Spleen (tissue), 11 donors: ENCODE data around the gene MFSD12. TPM values are rescaled to one million over a fixed set of nuclear protein-coding genes. Genes with fewer than 3 reads are reported as not detected.

Experiments
- DNase-seq: peaks from one replicate; pipeline ENCODE4 v3.0.0-alpha.2; 2020
- H3K27ac ChIP-seq, 8 donors: fragments of 200-600 bp; sonication (generic) in 7 of 8; 1 replicate in 4 of 8; 2 replicates in 4 of 8; pipeline versions ENCODE4 v1.5.0 to v1.8.0; 2016 to 2021; ENCODE audit warnings: inconsistent platforms in 4 of 8, mild to moderate bottlenecking in 4 of 8, moderate library complexity in 1 of 8
- H3K27me3 ChIP-seq, 7 donors: fragments of 200-600 bp; sonication (generic) in 6 of 7; replicated peaks in 1 of 7; 1 replicate in 4 of 7; 2 replicates in 3 of 7; pipeline versions ENCODE4 v1.5.0 to v1.8.0; 2016 to 2021; ENCODE audit warnings: inconsistent platforms in 3 of 7, mild to moderate bottlenecking in 1 of 7
- H3K36me3 ChIP-seq, 6 donors: fragments of 200-600 bp; sonication (generic) in 5 of 6; 1 replicate in 4 of 6; 2 replicates in 2 of 6; pipeline versions ENCODE4 v1.5.0 to v1.8.0; 2016 to 2021; ENCODE audit warnings: inconsistent platforms in 2 of 6
- H3K4me1 ChIP-seq, 6 donors: fragments of 200-600 bp; sonication (generic) in 5 of 6; 1 replicate in 3 of 6; 2 replicates in 3 of 6; pipeline versions ENCODE4 v1.5.0 to v1.8.0; 2016 to 2021; ENCODE audit warnings: inconsistent platforms in 3 of 6
- H3K4me3 ChIP-seq, 8 donors: fragments of 200-600 bp; sonication (generic) in 7 of 8; 1 replicate in 4 of 8; 2 replicates in 4 of 8; pipeline versions ENCODE4 v1.5.0 to v1.8.0; 2016 to 2021; ENCODE audit warnings: inconsistent platforms in 4 of 8, mild to moderate bottlenecking in 4 of 8, moderate library complexity in 2 of 8
- H3K9me3 ChIP-seq, 8 donors: fragments of 200-600 bp; sonication (generic) in 7 of 8; 1 replicate in 4 of 8; 2 replicates in 4 of 8; pipeline versions ENCODE4 v1.5.0 to v1.8.0; 2016 to 2021; ENCODE audit warnings: inconsistent platforms in 4 of 8
- POLR2A ChIP-seq, 3 donors: fragments of 450-650 bp; IDR thresholded peaks; one replicate each; pipeline ENCODE4 v1.5.1; 2017; ENCODE audit warnings: antibody characterized with exemption in 3 of 3, mild to moderate bottlenecking in 1 of 3
- POLR2AphosphoS5 ChIP-seq, 3 donors: sonication (generic); formaldehyde crosslinking; IDR thresholded peaks; one replicate each; pipeline ENCODE4 v1.5.1; 2017; ENCODE audit warnings: antibody characterized with exemption in 3 of 3
- WGBS, 5 donors: extraction: QIAGEN DNeasy Blood & Tissue Kit in 3 of 5; methylation state at CpG; one replicate each; pipeline versions ENCODE4 v1.1.5 to v1.1.7; 2013 to 2018; 5-methylcytosine and 5-hydroxymethylcytosine counted together
- intact Hi-C: fragments of 100-400 bp; cut with DNase I; formaldehyde crosslinking; loops from one replicate; pipeline ENCODE4 v1.15.0; 2023; ENCODE audit warnings: low total_unique reads
- polyA plus RNA-seq, 3 donors: library from polyadenylated mRNA; stranded (reverse); fragments of 200-250 nt; gene quantifications; one replicate each; pipeline ENCODE4 v1.2.1, GENCODE V29; 2013
- total RNA-seq, 7 donors: library from RNA; depleted of rRNA in 3 of 7; stranded (reverse); fragments of >200 nt in 3 of 7; fragmentation: NEBNext Ultra II Directional in 4 of 7; extraction: Animal tissue kit (Norgen Biotek cat#: 25700) in 4 of 7; gene quantifications; one replicate each; pipeline versions ENCODE4 v1.1.0 to v1.2.1, GENCODE V29; 2016 to 2021
- TF ChIP-seq, protein P1 (sequence below), 11 experiments: fragments of 200-600 bp in 7 of 11; fragments of 450-650 bp in 4 of 11; sonication (generic) in 4 of 11; IDR thresholded peaks in 8 of 11; conservative IDR thresholded peaks in 3 of 11; 1 replicate in 7 of 11; 2 replicates in 4 of 11; pipeline versions ENCODE4 v1.4.0 to v1.8.0; 2016 to 2021; ENCODE audit warnings: antibody characterized with exemption in 11 of 11, inconsistent platforms in 4 of 11, mild to moderate bottlenecking in 1 of 11
- donor health status: healthy with polysubstance abuse.
- donor health status: DM: no; HTN: no; CAD: no; lungs with moderate emphysema.
- donor health status: DM: no; HTN: no; CAD: no.
- donor health status: Bipolar disorder and iron deficiency.
- donor health status: healthy.
- donor health status: DM: no; HTN: no; CAD: no.
- donor health status: DM: yes; HTN: yes; CAD: no.

The MFSD12 gene
- total and polyA plus RNA-seq, 10 donors, result 31.0 to 131 (median 85.1) TPM

DNA sequence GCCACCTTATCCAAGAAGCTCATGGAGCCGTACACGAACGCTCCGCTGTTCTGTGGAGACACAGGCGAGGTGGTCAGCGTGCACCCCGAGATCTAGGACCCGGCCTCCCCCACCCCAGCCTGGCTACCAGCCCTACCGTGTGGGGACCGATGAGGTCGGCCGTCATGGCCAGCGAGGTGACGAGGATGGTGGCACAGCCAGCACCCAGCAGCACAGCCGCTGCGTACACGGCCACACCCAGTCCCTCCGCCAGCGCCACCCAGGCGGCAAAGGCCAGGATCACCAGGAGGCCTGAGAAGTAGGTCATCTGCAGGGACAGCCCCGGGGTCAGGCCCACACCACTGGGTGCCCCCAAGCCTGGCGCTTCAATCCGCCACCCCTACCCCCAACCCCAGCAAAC is 11.3 kb downstream of the MFSD12 start:
- Histone ChIP-seq H3K27ac (peak overlapping the region in 1 of 8 donors; percentile 33), H3K4me1 (peaks cover 0 to 53% (median 17%) of the 10 kb centered on the region in 6 donors), H3K36me3 (peaks cover 0 to 95% (median 42%) of the 10 kb centered on the region in 6 donors), H3K9me3 (no peaks in the 10 kb centered on the region), H3K27me3 (no peaks in the 10 kb centered on the region), H3K4me3 (no peak overlapping the region)
- TF ChIP-seq, protein P1, sequence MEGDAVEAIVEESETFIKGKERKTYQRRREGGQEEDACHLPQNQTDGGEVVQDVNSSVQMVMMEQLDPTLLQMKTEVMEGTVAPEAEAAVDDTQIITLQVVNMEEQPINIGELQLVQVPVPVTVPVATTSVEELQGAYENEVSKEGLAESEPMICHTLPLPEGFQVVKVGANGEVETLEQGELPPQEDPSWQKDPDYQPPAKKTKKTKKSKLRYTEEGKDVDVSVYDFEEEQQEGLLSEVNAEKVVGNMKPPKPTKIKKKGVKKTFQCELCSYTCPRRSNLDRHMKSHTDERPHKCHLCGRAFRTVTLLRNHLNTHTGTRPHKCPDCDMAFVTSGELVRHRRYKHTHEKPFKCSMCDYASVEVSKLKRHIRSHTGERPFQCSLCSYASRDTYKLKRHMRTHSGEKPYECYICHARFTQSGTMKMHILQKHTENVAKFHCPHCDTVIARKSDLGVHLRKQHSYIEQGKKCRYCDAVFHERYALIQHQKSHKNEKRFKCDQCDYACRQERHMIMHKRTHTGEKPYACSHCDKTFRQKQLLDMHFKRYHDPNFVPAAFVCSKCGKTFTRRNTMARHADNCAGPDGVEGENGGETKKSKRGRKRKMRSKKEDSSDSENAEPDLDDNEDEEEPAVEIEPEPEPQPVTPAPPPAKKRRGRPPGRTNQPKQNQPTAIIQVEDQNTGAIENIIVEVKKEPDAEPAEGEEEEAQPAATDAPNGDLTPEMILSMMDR (IDR thresholded peaks at IDR 0.05 in 8 of 11, conservative IDR thresholded peaks at IDR 0.05 in 3 of 11), result no peak
- peak in 1 of 3 donors; percentile 62 for TF ChIP-seq POLR2AphosphoS5 (IDR thresholded peaks at IDR 0.05)
- intact Hi-C loops, result no loop called here
- DNase-seq, result no peak
- WGBS, 5 donors, result 89 to 93% (median 92%) methylated on average over 14 to 23 of the region's 23 CpGs

DNA sequence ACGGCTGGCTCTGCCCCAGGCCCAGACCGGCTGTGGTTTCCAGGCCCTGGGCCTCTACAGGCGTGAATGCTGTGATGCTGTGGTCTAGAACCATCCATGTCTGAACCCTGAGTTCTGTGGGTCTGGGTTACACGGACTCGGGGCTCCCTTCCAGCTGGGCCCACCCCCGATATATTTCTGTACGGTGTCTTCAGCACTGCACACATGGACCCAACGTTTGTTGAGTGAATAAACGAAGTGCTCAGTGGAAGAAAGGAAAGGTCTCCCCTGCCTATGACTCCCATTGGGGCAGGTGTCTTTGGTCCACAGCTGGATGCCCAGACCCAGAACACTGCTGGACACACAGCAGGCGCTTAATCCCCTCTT is 11.7 kb downstream of the MFSD12 start:
- no peak for DNase-seq
- H3K9me3 ChIP-seq, result no peaks in the 10 kb centered on the region
- H3K4me1 ChIP-seq, result peaks cover 0 to 48% (median 17%) of the 10 kb centered on the region in 6 donors
- 72 to 83% (median 74%) methylated on average over 10 of the region's 10 CpGs for WGBS, 5 donors
- H3K36me3 ChIP-seq, result peaks cover 0 to 90% (median 40%) of the 10 kb centered on the region in 6 donors
- H3K4me3 ChIP-seq, result no peak overlapping the region
- H3K27me3 ChIP-seq, result no peaks in the 10 kb centered on the region
- peak overlapping the region in 3 of 8 donors; percentile 1 to 50 (median 33) for H3K27ac ChIP-seq
- no peak for TF ChIP-seq POLR2A (IDR thresholded peaks at IDR 0.05)
- no peak for TF ChIP-seq POLR2AphosphoS5 (IDR thresholded peaks at IDR 0.05)
- TF ChIP-seq, protein P1 (IDR thresholded peaks at IDR 0.05 in 8 of 11, conservative IDR thresholded peaks at IDR 0.05 in 3 of 11), result no peak
- intact Hi-C loops, result no loop called here

DNA sequence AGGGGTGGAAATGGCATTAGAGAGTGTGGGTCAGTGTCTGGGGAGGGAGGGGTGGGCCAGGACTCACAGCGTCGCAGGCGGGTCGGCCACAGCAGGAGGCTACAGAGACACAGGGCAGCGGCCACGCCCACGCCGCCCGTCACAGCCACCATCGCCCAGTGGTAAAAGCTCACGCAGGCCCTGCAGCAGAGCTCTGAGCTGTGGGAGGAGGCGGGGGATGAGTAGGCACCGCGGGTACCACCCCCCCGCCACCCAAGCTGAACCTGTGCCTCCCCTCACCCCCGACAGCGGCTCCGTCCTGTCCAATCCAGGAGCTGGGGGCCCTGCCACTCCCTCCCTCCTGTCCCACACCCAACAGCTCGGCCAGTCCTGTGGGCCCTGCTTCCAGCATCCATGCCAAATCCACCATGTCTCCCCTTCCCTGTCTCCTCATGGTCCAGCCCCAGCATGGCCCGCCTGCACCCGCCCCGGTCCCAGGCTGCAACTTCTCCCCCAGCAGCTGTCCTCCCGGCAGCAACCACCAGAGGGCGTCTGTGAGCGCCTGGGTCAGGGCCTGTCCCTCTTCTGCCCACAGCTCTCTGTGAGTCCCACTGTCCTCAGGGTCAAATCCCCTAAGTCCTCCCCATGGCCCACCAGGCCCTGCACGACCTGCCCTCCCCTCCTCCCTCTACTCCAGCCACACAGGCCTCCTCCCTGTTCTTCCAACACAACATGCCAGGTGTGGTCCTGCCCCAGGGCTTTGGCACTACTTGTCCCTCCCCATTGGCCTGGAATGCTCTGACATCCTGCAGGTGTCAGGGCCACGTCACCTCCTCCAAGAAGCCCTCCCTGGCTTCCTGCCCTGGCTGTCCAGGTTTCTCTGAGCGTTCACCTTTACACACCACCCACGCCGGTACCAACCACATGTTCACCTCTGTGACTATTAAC is 12.4 kb downstream of the MFSD12 start:
- peak; percentile 63 to 77 (median 64) for TF ChIP-seq POLR2AphosphoS5 (IDR thresholded peaks at IDR 0.05)
- no peak for TF ChIP-seq POLR2A (IDR thresholded peaks at IDR 0.05)
- TF ChIP-seq, protein P1 (IDR thresholded peaks at IDR 0.05 in 8 of 11, conservative IDR thresholded peaks at IDR 0.05 in 3 of 11), result peak; percentile 89 to 98 (median 94)
- Histone ChIP-seq H3K36me3 (peaks cover 0 to 86% (median 39%) of the 10 kb centered on the region in 6 donors), H3K27ac (peak overlapping the region in 3 of 8 donors; percentile 1 to 50 (median 33)), H3K4me3 (no peak overlapping the region), H3K27me3 (no peaks in the 10 kb centered on the region), H3K9me3 (no peaks in the 10 kb centered on the region), H3K4me1 (peaks cover 0 to 44% (median 17%) of the 10 kb centered on the region in 6 donors)
- WGBS, 5 donors, result 54 to 73% (median 64%) methylated on average over 17 to 30 of the region's 30 CpGs
- intact Hi-C loops, result no loop called here
- peak; percentile 94 for DNase-seq

DNA sequence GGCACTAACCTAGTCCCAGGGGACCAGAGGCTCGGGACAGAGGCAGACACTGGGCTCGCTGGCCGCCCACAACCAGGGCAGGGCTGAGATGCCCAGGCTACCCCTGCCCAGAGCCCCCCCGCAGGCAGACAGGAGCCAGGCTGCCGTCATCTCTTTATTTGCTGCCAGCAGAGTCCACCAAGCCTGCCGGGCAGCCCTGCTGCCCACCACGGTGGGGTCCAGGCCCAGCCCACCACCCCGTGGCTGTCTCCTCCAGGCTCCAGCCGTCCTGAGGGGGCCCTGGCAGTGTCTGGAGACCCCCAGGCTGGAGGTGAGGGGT is 13.4 kb downstream of the MFSD12 start:
- Histone ChIP-seq H3K4me3 (no peak overlapping the region), H3K4me1 (peaks cover 0 to 36% (median 15%) of the 10 kb centered on the region in 6 donors), H3K27ac (no peak overlapping the region), H3K9me3 (peaks cover 0 to 5% (median 0%) of the 10 kb centered on the region in 8 donors), H3K27me3 (no peaks in the 10 kb centered on the region), H3K36me3 (peaks cover 0 to 86% (median 38%) of the 10 kb centered on the region in 6 donors)
- WGBS, 5 donors, result 89 to 91% (median 91%) methylated on average over 8 to 9 of the region's 9 CpGs; no CpG with 5 or more reads in 1 of the 5 donors
- DNase-seq, result no peak
- intact Hi-C loops, result no loop called here
- peak in 1 of 3 donors; percentile 3 for TF ChIP-seq POLR2AphosphoS5 (IDR thresholded peaks at IDR 0.05)
- TF ChIP-seq, protein P1 (IDR thresholded peaks at IDR 0.05 in 8 of 11, conservative IDR thresholded peaks at IDR 0.05 in 3 of 11), result no peak
